OCI-LY3 (cell line): ENCODE measurements around the gene CREB3L2.

ENCODE experiments used
- EZH2phosphoT487 ChIP-seq: fragments of 200-600 bp; shearing (Covaris generic); IDR thresholded peaks from 2 replicates; pipeline ENCODE4 v1.6.1; 2018; ENCODE audit warnings: antibody characterized with exemption, mixed run types, low read depth
- TF ChIP-seq, protein P1 (sequence below): fragments of 200-600, 300-600 bp; sonication (generic); IDR thresholded peaks from 2 replicates; pipeline ENCODE4 v1.5.1; 2014; ENCODE audit warnings: antibody characterized with exemption, low read length, low read depth

DNA sequence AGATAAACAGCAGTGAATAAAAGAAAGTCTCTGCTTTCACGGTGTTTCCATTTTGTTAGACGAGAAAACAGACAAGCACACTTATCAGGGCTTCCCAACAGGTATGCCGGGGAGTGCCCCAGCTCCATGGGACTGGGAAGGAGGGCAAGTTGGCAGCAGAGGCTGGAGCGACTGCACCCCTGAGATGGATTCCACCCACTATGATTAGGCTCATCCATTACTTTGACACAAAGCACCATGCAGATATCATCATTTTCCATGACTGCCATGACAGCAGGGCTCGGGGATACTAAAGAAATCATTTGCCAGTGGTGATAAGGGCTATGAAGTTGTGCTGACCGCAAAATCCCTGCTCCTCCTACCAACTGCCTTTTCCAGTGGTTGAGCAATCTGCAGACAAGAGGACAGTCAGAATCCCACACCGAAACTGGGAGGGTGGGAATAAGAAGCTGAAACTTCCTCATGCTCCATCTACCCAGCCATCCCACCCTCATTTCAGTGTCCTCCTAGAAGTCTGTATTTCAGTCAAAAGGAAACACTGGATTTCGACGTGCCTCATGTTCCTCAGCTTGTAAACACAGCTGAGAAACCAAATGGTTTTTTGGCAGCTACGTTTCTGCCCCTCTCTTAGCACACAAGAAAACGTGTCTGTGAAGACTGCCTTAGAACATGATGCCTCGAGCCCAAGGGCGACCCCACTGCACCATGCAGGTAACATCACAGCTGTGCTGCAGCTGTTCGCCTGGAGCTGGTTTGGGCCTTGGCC, 15.5 kb downstream of the CREB3L2 start:
- TF ChIP-seq, protein P1, sequence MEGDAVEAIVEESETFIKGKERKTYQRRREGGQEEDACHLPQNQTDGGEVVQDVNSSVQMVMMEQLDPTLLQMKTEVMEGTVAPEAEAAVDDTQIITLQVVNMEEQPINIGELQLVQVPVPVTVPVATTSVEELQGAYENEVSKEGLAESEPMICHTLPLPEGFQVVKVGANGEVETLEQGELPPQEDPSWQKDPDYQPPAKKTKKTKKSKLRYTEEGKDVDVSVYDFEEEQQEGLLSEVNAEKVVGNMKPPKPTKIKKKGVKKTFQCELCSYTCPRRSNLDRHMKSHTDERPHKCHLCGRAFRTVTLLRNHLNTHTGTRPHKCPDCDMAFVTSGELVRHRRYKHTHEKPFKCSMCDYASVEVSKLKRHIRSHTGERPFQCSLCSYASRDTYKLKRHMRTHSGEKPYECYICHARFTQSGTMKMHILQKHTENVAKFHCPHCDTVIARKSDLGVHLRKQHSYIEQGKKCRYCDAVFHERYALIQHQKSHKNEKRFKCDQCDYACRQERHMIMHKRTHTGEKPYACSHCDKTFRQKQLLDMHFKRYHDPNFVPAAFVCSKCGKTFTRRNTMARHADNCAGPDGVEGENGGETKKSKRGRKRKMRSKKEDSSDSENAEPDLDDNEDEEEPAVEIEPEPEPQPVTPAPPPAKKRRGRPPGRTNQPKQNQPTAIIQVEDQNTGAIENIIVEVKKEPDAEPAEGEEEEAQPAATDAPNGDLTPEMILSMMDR, result peak; percentile 36
- no peak for TF ChIP-seq EZH2phosphoT487
